GM04504 (cell line): ENCODE results near the gene CRISPLD2.
A peak's percentile ranks its signal among the peaks of the same experiment; 100 is the strongest.
"Not testable (repeated sequence)": the region's sequence is repeated elsewhere in the genome, so short reads cannot be mapped to it uniquely, and the experiment has no call there.

Source experiments
- DNase-seq: peaks from one replicate; pipeline ENCODE4 v3.0.0-alpha.2; 2012; ENCODE audit warnings: low read depth

Gene CRISPLD2

DNA sequence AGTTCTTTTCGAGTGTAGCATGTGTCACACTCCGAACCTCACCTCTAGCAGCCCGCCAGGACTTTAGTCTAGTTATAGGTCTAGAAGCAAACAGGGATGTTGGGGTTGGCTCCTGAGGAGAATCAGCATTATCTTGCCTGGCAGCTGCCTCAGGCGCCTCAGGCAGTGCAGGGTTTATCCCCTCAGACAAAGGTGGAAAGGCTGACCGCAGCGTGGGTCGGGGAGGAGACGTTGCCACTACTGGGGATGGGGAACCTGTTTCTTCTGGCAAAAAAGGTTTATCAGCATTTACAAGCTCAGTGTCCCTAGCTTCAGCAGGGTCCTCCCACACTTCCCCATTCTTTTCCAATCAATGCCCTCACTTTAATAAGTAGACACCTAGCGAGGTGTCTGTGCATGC is 40.6 kb downstream of the CRISPLD2 start:
- DNase-seq, result no peak

DNA sequence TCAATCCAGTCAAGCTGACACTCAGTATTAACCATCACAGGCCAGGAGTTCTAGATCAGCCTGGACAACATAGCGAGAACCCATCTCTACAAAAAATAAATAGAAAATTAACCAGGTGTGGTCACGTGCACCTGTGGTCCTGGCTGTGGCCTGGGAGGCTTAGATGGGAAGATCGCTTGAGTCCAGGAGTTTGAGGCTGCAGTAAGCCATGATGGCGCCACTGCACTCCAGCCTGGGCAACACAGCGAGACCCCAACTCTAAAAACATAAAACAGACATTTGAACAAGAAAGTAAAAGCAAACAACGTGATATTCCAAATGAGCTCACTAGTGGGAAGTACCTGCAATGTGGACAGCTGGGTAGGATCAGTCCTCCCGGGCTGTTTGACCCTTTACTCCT is 41.9 kb downstream of the CRISPLD2 start:
- DNase-seq, result no peak

DNA sequence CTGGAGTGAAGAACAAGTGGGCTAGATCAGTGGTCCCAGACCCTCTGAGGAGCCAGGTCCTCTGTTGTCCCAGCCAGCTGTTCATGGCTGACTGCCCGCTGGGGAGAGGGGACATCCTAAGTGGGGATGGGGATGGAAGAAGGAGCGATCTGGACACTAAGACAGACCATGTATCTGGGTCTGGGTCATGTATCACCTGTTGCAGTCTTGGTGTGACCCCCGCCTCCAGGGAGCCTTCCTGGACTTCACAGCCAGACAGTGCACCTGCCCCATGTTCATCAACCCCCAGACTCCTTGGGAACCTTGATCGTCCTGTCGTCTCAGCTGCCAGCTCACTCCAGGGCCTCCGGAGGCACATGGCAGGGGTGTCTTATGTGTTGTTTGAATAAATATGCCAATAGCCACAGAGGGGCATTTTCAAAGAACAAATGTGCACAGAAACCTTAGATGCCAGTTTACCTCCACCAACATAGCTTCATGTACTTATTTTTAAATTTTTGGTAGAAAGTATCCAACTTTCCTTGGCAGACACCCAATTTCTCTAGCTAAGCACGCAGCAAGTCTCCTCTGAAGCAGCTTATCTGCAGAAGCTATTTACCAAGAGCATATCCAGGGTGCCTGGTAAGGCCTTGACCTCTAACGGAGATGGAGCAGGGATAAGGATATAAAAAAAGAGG is 43.2 kb downstream of the CRISPLD2 start:
- no peak for DNase-seq

DNA sequence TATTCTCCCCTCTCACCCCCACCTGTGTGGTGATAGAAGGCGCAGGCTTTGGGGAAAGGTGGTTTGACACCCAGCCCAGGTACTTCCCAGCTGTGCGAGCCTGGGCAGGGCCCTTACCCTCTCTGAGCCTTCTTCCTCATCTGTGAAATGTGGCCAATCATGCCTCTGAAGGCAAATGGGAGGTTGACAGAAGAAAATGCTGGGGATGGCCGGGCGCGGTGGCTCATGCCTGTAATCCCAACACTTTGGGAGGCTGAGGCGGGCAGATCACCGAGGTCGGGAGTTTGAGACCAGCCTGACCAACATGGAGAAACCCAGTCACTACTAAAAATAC is 43.7 kb downstream of the CRISPLD2 start:
- DNase-seq, result no peak

DNA sequence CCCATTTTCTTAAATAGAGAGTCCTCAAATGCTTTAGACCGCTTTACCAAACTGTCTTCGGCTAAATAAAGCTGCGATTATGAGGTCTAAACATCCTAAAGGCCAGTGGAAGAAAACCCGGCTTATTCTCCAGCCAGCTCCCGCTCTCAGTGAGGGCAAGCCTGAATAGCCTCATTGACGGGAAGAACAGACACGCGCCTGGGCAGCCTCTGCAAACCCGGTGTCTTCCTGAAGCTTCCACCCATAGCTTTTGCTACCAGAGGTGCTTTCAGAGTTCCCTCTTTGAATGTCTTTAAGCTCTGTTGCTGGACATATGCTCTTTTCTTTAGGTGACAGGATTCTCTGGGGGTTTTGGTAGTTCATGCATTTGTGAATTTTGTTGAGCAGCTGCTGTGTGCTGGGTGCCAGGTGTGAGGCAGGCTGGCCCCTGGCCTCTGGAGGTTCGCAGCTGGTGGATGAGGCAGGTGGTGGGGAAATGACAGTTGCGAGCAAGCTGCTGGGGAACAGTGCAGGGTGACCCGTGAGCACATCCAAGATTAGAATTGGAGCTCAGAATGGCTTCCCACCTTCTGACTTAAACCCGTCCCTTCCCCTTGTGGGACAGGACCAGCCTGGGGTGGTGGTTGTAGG is 44.7 kb downstream of the CRISPLD2 start:
- no peak for DNase-seq

DNA sequence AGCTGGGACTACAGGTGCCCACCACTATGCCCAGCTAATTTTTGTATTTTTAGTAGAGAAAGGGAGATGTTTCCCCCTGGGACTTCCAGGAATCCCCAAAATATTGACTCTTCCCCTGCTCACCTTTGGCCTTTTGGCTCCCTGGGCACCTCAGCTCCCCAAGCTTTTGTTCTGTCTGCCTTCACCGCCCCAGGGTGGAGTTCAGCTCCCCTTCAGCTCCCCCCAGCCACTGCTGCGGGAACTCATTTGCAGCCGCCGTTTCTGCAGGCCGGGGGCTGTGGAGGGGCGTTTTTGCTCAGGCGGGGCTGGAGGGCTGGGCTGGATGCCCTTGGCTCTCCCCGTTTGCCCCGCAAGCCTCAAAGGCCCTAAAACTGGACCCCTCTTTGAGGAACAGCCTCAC is 47.9 kb downstream of the CRISPLD2 start:
- DNase-seq, result no peak

GRCh38 chr16:84868328-84868727 is 48.5 kb downstream of the CRISPLD2 start:
- no peak for DNase-seq

DNA sequence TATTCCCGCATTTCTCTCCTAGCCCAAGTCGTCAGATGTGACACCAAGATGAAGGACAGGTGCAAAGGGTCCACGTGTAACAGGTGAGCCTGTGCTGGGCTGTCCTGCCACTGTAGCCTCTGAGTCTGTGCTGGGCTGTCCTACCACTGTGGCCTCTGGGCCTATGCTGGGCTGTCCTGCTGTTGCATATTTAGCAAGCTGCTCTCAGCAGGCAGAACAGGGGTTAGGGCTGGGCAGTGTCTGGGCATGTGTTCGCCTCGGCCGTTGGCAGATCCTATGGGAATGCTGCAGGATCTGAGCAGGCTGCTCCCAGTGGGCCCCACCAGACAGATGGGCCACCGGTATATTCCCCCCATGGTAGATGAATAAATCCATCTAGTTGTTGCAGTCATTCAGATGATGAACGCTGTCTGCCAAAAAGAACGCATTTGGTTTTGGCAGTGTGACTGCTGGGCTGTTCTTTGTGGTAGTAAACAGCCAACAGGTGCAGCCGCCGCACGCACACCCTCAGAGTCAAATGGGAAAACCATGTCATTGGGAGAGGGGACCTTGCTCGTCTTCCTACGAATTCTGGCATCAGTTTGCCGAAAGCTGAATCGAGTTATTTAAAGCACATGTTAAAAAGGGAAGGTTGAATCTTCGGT is 49.2 kb downstream of the CRISPLD2 start:
- DNase-seq, result no peak

- no peak for DNase-seq
Measured at GRCh38 chr16:84869473-84869845, 49.7 kb downstream of the CRISPLD2 start.

GRCh38 chr16:84872971-84873370 is 53.2 kb downstream of the CRISPLD2 start:
- not testable (repeated sequence) for DNase-seq

DNA sequence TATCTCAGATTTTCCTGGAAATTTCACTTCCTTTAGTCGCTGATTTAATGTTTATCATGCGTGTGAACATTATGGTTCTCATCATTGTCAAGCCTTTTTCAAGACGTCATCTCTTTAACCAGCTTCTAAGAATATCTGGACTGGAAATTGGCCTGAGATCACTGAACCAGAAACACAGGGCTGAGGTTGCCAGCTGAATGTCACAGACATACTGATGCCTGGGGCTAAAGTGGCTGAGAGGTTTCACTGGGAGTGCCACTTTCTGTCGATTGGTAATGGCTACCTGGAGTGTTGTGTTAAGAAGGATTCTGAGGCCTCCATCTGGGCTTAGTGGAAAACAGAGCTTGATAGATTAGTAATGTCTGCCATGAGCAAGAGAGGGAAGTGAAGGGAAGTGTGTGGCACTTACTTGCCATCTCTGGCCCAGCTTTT is 54.2 kb downstream of the CRISPLD2 start:
- no peak for DNase-seq

- no peak for DNase-seq
Measured at GRCh38 chr16:84874553-84874952, 54.8 kb downstream of the CRISPLD2 start.

- no peak for DNase-seq
Measured at GRCh38 chr16:84874983-84875382, 55.2 kb downstream of the CRISPLD2 start.

DNA sequence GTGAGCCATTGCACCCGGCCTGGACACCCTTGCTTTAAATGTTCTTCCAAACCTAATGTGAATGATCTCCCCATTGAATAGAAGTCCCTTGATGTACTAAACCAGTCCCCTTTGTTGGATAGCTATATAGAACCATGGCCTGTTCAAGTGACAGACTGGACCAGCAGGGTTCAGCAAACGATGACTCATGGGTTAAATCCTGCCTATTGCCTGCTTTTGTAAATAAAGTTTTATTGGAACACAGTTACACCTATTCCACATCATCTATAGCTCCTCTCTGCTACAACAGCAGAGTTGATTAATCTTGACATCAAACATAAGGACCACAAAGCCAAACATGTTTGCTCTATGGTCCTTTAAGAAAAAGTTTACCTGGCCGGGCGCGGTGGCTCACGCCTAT is 56.1 kb downstream of the CRISPLD2 start:
- no peak for DNase-seq

DNA sequence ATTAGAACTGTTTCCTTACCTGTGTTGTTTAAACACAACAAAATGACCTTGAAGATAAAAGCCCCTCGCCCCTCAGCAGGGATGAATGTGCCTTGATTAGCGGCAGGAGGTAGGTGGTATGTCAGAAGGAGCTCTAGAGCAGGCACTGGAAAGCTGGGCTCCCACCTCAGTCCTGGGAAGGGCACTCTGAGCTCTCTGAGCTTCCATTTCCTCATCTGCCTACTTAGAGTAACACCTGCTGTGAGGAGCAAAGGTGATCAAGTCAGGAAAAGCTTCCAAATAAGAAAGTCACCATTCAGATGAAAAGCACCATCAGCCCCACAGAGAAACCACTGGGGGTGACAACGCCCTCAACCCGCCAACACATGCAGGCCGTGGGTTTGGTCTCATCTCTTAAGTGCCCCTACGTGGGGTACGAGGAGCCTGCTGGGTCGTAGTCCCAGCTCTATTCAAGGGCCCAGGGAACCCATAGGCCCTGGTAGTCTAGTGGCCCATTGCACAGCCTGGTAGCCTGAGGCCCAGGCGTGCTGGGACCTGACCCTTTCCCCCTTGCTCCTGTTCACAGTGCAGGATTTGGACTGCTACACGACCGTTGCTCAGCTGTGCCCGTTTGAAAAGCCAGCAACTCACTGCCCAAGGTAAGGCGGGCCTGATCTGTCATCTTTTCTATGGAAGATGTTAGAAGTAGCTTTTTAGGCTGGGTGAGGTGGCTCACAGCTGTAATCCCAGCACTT is 57.3 kb downstream of the CRISPLD2 start:
- no peak for DNase-seq

GRCh38 chr16:84878770-84879169 is 59.0 kb downstream of the CRISPLD2 start:
- no peak for DNase-seq

GRCh38 chr16:84879569-84880487 is 60.0 kb downstream of the CRISPLD2 start:
- no peak for DNase-seq

GRCh38 chr16:84881702-84882521 is 62.1 kb downstream of the CRISPLD2 start:
- DNase-seq, result peak; percentile 94

GRCh38 chr16:84883301-84883700 is 63.5 kb downstream of the CRISPLD2 start:
- peak; percentile 16 for DNase-seq

DNA sequence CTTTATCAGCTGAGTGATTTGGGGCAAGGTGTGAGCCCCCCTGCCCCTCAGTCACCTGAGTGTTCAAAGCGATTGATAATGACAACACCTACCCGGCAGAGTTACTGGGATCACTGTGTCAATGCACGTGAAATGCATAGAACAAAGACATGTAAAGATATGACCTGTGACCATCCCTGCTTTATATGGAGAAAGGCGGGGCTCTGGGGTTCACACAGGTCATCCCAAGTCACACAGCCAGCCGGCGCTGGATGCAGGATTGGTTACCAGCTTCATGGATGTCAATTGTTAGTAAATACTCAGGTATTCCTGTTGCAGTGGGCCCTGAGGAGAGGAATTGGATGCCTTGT is 64.4 kb downstream of the CRISPLD2 start:
- DNase-seq, result no peak
